ENCODE measurements around the gene USH2A.

USH2A gene

DNA sequence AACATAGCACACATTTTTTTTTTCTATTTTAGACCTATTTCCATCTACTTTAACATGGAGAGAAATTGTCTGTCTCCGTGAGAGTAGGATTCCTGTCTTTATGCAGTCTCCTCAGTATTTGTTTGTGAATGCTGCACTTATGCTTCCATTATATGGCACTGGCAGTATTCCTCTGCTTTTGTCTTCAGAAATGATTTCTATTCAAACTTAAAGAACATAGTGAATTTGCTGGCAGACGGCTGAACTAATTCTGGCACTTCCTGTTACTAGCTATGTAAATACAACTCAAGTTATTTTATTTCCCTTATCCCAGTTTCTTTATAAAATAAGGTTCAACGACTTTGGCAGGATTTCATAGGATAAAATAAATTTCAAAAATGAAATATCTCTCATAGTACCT is 810.9 kb downstream of the USH2A start:
- peaks cover 70% of the 10 kb centered on the region for H3K36me3 ChIP-seq (ENCODE audit: insufficient read depth, low read depth, low read length)
- no peaks in the 10 kb centered on the region for H3K4me1 ChIP-seq (ENCODE audit: insufficient read depth, low read length)
- H3K27ac ChIP-seq (ENCODE audit: low read length), result no peak overlapping the region

DNA sequence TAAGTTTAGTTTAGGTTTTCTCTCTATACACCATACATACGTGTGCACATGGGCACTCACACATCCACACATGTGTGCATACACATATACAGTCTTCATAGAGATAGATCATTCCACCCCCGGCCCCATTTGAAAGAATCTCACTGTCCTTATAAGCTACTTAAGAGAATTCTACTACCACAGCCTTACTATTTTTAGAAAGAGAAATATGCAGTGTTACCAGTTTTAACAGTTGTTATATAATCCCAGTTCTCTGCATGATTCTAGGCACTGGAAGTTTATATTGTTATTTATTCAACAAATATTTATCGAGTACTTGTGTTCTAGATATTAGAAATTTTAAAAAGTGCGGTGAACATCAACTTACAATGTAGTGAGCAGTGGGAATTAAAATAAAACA is 814.6 kb downstream of the USH2A start:
- H3K9me3 ChIP-seq (ENCODE audit: insufficient read depth, low read depth, low read length), result no peaks in the 10 kb centered on the region
- H3K4me3 ChIP-seq (ENCODE audit: low read length), result no peak overlapping the region
- no peak overlapping the region for H3K9ac ChIP-seq (ENCODE audit: low read depth, low read length)
- H3K27ac ChIP-seq (ENCODE audit: low read length), result no peak overlapping the region
- H3K4me1 ChIP-seq (ENCODE audit: insufficient read depth, low read length), result peaks cover 3% of the 10 kb centered on the region; the same call in 1 of the 2 replicates
- H3K36me3 ChIP-seq (ENCODE audit: insufficient read depth, low read depth, low read length), result peaks cover 77% of the 10 kb centered on the region
- H3K27me3 ChIP-seq (ENCODE audit: insufficient read depth, low read length), result no peaks in the 10 kb centered on the region

More for the DNA sequence above, 810.9 kb downstream of the USH2A start:
- Histone ChIP-seq H3K4me3 (ENCODE audit: low read length) (no peak overlapping the region), H3K27me3 (ENCODE audit: insufficient read depth, low read length) (no peaks in the 10 kb centered on the region), H3K9me3 (ENCODE audit: insufficient read depth, low read depth, low read length) (no peaks in the 10 kb centered on the region), H3K9ac (ENCODE audit: low read depth, low read length) (no peak overlapping the region)

- Histone ChIP-seq H3K9ac (ENCODE audit: low read depth, low read length) (no peak overlapping the region), H3K27me3 (ENCODE audit: insufficient read depth, low read length) (no peaks in the 10 kb centered on the region), H3K9me3 (ENCODE audit: insufficient read depth, low read depth, low read length) (no peaks in the 10 kb centered on the region), H3K36me3 (ENCODE audit: insufficient read depth, low read depth, low read length) (peaks cover 77% of the 10 kb centered on the region), H3K4me1 (ENCODE audit: insufficient read depth, low read length) (peaks cover 3% of the 10 kb centered on the region; the same call in 1 of the 2 replicates), H3K4me3 (ENCODE audit: low read length) (no peak overlapping the region), H3K27ac (ENCODE audit: low read length) (no peak overlapping the region)
These were observed 815.8 kb downstream of the USH2A start for GRCh38 chr1:215607412-215607811.

DNA sequence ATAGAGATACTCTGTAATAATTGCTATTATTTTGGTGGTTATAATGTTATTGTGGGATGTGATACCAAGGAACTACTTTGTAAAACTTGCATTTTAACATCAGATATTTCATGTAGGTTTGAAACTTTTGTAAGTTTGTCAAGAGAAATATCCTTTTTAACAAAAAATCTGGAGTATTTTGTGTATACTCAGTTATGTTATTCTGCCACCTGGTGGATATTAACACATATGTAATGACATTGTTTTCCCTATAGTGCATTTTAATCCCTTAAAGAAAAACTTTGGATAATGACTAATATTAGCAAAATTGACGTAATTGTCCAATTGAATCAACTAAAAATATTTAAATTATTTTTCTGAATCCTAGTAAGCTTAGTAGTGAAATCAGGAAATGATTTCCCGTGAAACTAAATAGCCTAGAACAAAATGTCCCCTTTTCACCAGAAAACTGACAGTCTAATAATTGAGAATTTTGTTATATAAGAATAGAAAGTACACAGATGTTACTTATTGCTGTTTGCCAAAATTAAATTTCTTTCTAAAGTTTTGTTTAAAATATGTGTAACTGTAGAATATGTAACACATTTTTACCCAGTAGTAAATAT is 816.6 kb downstream of the USH2A start:
- H3K9ac ChIP-seq (ENCODE audit: low read depth, low read length), result no peak overlapping the region
- no peak overlapping the region for H3K27ac ChIP-seq (ENCODE audit: low read length)
- peaks cover 77% of the 10 kb centered on the region for H3K36me3 ChIP-seq (ENCODE audit: insufficient read depth, low read depth, low read length)
- H3K9me3 ChIP-seq (ENCODE audit: insufficient read depth, low read depth, low read length), result no peaks in the 10 kb centered on the region
- no peak overlapping the region for H3K4me3 ChIP-seq (ENCODE audit: low read length)
- peaks cover 3% of the 10 kb centered on the region; the same call in 1 of the 2 replicates for H3K4me1 ChIP-seq (ENCODE audit: insufficient read depth, low read length)
- H3K27me3 ChIP-seq (ENCODE audit: insufficient read depth, low read length), result no peaks in the 10 kb centered on the region

DNA sequence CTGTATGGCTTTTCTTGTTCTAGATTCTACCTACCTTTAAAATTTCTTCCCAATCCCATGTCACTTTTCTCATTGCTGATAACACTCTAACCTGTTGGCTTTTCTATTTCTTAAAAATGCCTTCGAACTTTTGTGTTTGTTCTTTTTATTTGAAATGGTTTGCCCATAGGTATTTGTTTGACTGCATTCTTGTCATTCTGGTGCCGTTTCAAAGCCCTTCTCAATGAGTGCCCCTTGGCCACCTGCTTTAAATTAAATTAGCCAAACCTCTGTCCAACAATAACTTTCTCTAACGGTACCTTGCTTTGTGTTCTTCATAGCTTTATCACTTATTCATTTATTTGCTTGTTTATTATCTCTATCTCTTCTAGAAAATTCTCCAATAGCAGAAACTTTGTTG is 817.2 kb downstream of the USH2A start:
- no peaks in the 10 kb centered on the region for H3K9me3 ChIP-seq (ENCODE audit: insufficient read depth, low read depth, low read length)
- H3K9ac ChIP-seq (ENCODE audit: low read depth, low read length), result no peak overlapping the region
- H3K4me1 ChIP-seq (ENCODE audit: insufficient read depth, low read length), result peaks cover 3% of the 10 kb centered on the region; the same call in 1 of the 2 replicates
- H3K27me3 ChIP-seq (ENCODE audit: insufficient read depth, low read length), result no peaks in the 10 kb centered on the region
- H3K4me3 ChIP-seq (ENCODE audit: low read length), result no peak overlapping the region
- H3K27ac ChIP-seq (ENCODE audit: low read length), result no peak overlapping the region
- peaks cover 78% of the 10 kb centered on the region for H3K36me3 ChIP-seq (ENCODE audit: insufficient read depth, low read depth, low read length)

DNA sequence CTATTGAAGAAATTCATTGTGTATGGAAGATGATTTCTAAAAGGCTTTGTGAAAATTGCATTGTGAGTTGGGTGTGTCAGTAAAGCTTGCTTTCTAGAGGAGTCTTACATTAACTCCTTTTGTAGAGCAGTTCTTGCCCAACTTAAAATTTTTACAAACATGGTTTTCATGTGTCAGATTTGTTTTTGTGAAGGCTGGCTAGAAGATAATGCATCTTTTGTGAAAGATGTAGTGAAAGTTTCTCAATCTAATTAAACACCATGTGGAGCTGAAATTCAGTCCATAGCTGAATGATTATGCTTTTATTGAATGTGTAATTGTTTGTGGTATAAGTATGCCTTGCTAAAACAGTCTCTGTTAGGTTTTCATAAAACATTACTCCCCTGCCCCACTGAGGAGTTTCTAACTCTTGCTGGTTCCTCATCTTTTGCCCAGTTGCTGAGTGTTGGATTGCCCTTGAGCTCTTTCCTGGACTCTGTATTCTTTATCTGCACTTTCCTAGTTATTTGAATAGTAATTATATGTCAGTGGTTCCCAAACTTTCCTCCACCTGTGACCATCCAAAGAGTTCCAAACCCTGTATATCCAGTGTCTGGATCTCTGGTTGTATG is 818.1 kb downstream of the USH2A start:
- H3K4me1 ChIP-seq (ENCODE audit: insufficient read depth, low read length), result peaks cover 5% of the 10 kb centered on the region
- H3K27ac ChIP-seq (ENCODE audit: low read length), result no peak overlapping the region
- H3K4me3 ChIP-seq (ENCODE audit: low read length), result no peak overlapping the region
- H3K9ac ChIP-seq (ENCODE audit: low read depth, low read length), result no peak overlapping the region
- H3K9me3 ChIP-seq (ENCODE audit: insufficient read depth, low read depth, low read length), result no peaks in the 10 kb centered on the region
- H3K27me3 ChIP-seq (ENCODE audit: insufficient read depth, low read length), result no peaks in the 10 kb centered on the region
- H3K36me3 ChIP-seq (ENCODE audit: insufficient read depth, low read depth, low read length), result peaks cover 72% of the 10 kb centered on the region

GRCh38 chr1:215603319-215603718 is 819.9 kb downstream of the USH2A start:
- peaks cover 55% of the 10 kb centered on the region for H3K36me3 ChIP-seq (ENCODE audit: insufficient read depth, low read depth, low read length)

GRCh38 chr1:215601276-215601675 is 822.0 kb downstream of the USH2A start:
- Histone ChIP-seq H3K4me3 (ENCODE audit: low read length) (no peak overlapping the region), H3K36me3 (ENCODE audit: insufficient read depth, low read depth, low read length) (peaks cover 58% of the 10 kb centered on the region)

More at GRCh38 chr1:215603319-215603718, 819.9 kb downstream of the USH2A start:
- Histone ChIP-seq H3K27ac (ENCODE audit: low read length) (no peak overlapping the region), H3K9ac (ENCODE audit: low read depth, low read length) (no peak overlapping the region), H3K9me3 (ENCODE audit: insufficient read depth, low read depth, low read length) (no peaks in the 10 kb centered on the region), H3K27me3 (ENCODE audit: insufficient read depth, low read length) (no peaks in the 10 kb centered on the region), H3K4me3 (ENCODE audit: low read length) (no peak overlapping the region), H3K4me1 (ENCODE audit: insufficient read depth, low read length) (peaks cover 11% of the 10 kb centered on the region)

DNA sequence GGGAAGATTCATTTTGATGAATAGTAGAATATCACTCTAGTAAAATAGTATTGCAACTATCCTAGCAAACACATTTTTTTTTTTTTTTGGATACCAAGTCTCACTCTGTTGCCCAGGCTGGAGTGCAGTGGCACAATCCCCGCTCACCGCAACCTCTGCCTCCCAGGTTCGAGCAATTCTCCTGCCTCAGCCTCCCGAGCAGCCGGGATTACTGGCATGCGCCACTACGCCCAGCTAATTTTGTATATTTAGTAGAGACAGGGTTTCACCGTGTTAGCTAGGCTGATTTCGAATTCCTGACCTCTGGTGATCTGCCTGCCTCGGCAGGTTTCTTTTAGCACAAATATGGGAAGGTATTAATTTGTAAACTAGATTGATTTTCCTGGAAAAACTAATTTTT is 822.4 kb downstream of the USH2A start:
- Histone ChIP-seq H3K9ac (ENCODE audit: low read depth, low read length) (no peak overlapping the region), H3K9me3 (ENCODE audit: insufficient read depth, low read depth, low read length) (no peaks in the 10 kb centered on the region)

More at GRCh38 chr1:215601276-215601675, 822.0 kb downstream of the USH2A start:
- Histone ChIP-seq H3K9me3 (ENCODE audit: insufficient read depth, low read depth, low read length) (no peaks in the 10 kb centered on the region), H3K9ac (ENCODE audit: low read depth, low read length) (no peak overlapping the region), H3K4me1 (ENCODE audit: insufficient read depth, low read length) (peaks cover 9% of the 10 kb centered on the region), H3K27ac (ENCODE audit: low read length) (no peak overlapping the region), H3K27me3 (ENCODE audit: insufficient read depth, low read length) (no peaks in the 10 kb centered on the region)

GRCh38 chr1:215600258-215600792 is 822.9 kb downstream of the USH2A start:
- peaks cover 63% of the 10 kb centered on the region for H3K36me3 ChIP-seq (ENCODE audit: insufficient read depth, low read depth, low read length)

More for the DNA sequence above, 822.4 kb downstream of the USH2A start:
- Histone ChIP-seq H3K4me3 (ENCODE audit: low read length) (no peak overlapping the region), H3K27me3 (ENCODE audit: insufficient read depth, low read length) (no peaks in the 10 kb centered on the region), H3K27ac (ENCODE audit: low read length) (no peak overlapping the region), H3K36me3 (ENCODE audit: insufficient read depth, low read depth, low read length) (peaks cover 62% of the 10 kb centered on the region), H3K4me1 (ENCODE audit: insufficient read depth, low read length) (peaks cover 8% of the 10 kb centered on the region)

DNA sequence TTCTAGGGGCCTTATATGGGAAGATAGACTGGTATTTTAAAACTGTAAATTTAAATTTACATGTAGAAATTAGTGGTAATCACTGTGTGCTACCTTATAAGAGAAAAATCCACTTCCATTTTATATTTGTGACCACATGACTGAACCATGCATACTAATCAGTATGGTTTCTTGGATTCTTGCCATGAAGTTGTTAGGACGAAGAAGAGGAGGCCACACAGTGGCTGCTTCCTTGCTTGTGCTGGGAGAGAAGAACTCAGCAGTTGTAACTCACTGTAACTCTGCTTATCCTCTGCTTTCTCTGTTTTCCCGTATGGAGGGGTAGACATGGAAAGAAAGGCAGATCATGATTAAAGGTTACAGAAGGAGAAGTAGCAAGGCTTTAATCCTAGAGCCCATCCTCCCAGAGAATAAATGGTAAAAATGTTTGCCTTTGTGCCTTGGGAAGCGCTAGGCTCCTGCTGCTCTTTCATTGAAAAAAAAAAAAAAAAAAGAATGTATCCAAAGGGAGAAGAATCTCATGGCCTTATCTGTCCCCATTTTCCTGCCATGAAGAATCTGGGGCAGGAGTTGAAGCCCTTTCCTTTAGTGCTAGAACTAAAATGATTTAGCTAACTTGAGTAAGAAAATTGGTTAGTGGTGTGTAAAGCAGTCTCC is 823.7 kb downstream of the USH2A start:
- Histone ChIP-seq H3K9ac (ENCODE audit: low read depth, low read length) (no peak overlapping the region), H3K36me3 (ENCODE audit: insufficient read depth, low read depth, low read length) (peaks cover 62% of the 10 kb centered on the region), H3K4me1 (ENCODE audit: insufficient read depth, low read length) (peaks cover 8% of the 10 kb centered on the region; the same call in 1 of the 2 replicates), H3K9me3 (ENCODE audit: insufficient read depth, low read depth, low read length) (no peaks in the 10 kb centered on the region), H3K4me3 (ENCODE audit: low read length) (no peak overlapping the region), H3K27ac (ENCODE audit: low read length) (no peak overlapping the region), H3K27me3 (ENCODE audit: insufficient read depth, low read length) (no peaks in the 10 kb centered on the region)

More at GRCh38 chr1:215600258-215600792, 822.9 kb downstream of the USH2A start:
- no peak overlapping the region for H3K27ac ChIP-seq (ENCODE audit: low read length)
- H3K9ac ChIP-seq (ENCODE audit: low read depth, low read length), result no peak overlapping the region
- H3K4me1 ChIP-seq (ENCODE audit: insufficient read depth, low read length), result peaks cover 8% of the 10 kb centered on the region
- H3K4me3 ChIP-seq (ENCODE audit: low read length), result no peak overlapping the region
- H3K27me3 ChIP-seq (ENCODE audit: insufficient read depth, low read length), result no peaks in the 10 kb centered on the region
- H3K9me3 ChIP-seq (ENCODE audit: insufficient read depth, low read depth, low read length), result no peaks in the 10 kb centered on the region
